Measurements from ENCODE around the gene MDN1.

Gene MDN1

GRCh38 chr6:89706121-89706520 is 113.5 kb downstream of the MDN1 start:
- no peak for FAIRE-seq

GRCh38 chr6:89703292-89703691 is 116.3 kb downstream of the MDN1 start:
- no peak for FAIRE-seq
- DNase-seq (ENCODE audit: insufficient read length, low spot score), result no peak

More at GRCh38 chr6:89706121-89706520, 113.5 kb downstream of the MDN1 start:
- DNase-seq (ENCODE audit: insufficient read length, low spot score), result no peak

GRCh38 chr6:89702349-89702748 is 117.2 kb downstream of the MDN1 start:
- no peak for DNase-seq (ENCODE audit: insufficient read length, low spot score)
- FAIRE-seq, result no peak

GRCh38 chr6:89695667-89696066 is 123.9 kb downstream of the MDN1 start:
- DNase-seq (ENCODE audit: insufficient read length, low spot score) (no peak), FAIRE-seq (no peak)

- FAIRE-seq (no peak), DNase-seq (ENCODE audit: insufficient read length, low spot score) (no peak)
These were observed 125.2 kb downstream of the MDN1 start for GRCh38 chr6:89694428-89694827.

GRCh38 chr6:89693207-89693606 is 126.4 kb downstream of the MDN1 start:
- DNase-seq (ENCODE audit: insufficient read length, low spot score) (no peak), FAIRE-seq (no peak)

- DNase-seq (ENCODE audit: insufficient read length, low spot score), result no peak
These were observed 127.3 kb downstream of the MDN1 start for GRCh38 chr6:89692256-89692655.

GRCh38 chr6:89690944-89691324 is 128.7 kb downstream of the MDN1 start:
- DNase-seq (ENCODE audit: insufficient read length, low spot score) (no peak), FAIRE-seq (no peak)

More at GRCh38 chr6:89692256-89692655, 127.3 kb downstream of the MDN1 start:
- FAIRE-seq, result no peak

- FAIRE-seq (no peak), DNase-seq (ENCODE audit: insufficient read length, low spot score) (no peak)
These were observed 129.9 kb downstream of the MDN1 start for GRCh38 chr6:89689732-89690131.

GRCh38 chr6:89688328-89688727 is 131.3 kb downstream of the MDN1 start:
- FAIRE-seq (no peak), DNase-seq (ENCODE audit: insufficient read length, low spot score) (no peak)

GRCh38 chr6:89685311-89685710 is 134.3 kb downstream of the MDN1 start:
- DNase-seq (ENCODE audit: insufficient read length, low spot score) (no peak), FAIRE-seq (no peak)

- FAIRE-seq, result no peak
- no peak for DNase-seq (ENCODE audit: insufficient read length, low spot score)
These were observed 136.6 kb downstream of the MDN1 start for GRCh38 chr6:89682991-89683390.

- FAIRE-seq, result no peak
These were observed 137.5 kb downstream of the MDN1 start for GRCh38 chr6:89681983-89682564.

GRCh38 chr6:89680551-89680950 is 139.0 kb downstream of the MDN1 start:
- DNase-seq (ENCODE audit: insufficient read length, low spot score) (no peak), FAIRE-seq (no peak)

More at GRCh38 chr6:89681983-89682564, 137.5 kb downstream of the MDN1 start:
- DNase-seq (ENCODE audit: insufficient read length, low spot score), result no peak

GRCh38 chr6:89680150-89680549 is 139.4 kb downstream of the MDN1 start:
- DNase-seq (ENCODE audit: insufficient read length, low spot score), result no peak
- no peak for FAIRE-seq

- FAIRE-seq, result no peak
These were observed 140.1 kb downstream of the MDN1 start for GRCh38 chr6:89679215-89680120.

GRCh38 chr6:89678531-89678930 is 141.1 kb downstream of the MDN1 start:
- FAIRE-seq (no peak), DNase-seq (ENCODE audit: insufficient read length, low spot score) (no peak)

More at GRCh38 chr6:89679215-89680120, 140.1 kb downstream of the MDN1 start:
- DNase-seq (ENCODE audit: insufficient read length, low spot score), result no peak

GRCh38 chr6:89675949-89676748 is 143.4 kb downstream of the MDN1 start:
- DNase-seq (ENCODE audit: insufficient read length, low spot score), result no peak
- FAIRE-seq, result no peak

- DNase-seq (ENCODE audit: insufficient read length, low spot score), result no peak
- FAIRE-seq, result no peak
These were observed 148.5 kb downstream of the MDN1 start for GRCh38 chr6:89670935-89671565.

- FAIRE-seq, result no peak
- DNase-seq (ENCODE audit: insufficient read length, low spot score), result no peak
These were observed 150.6 kb downstream of the MDN1 start for GRCh38 chr6:89669002-89669401.
